Thyroid gland (tissue), 4 donors: ENCODE results near the gene SFR1. TPM values are rescaled to one million over a fixed set of nuclear protein-coding genes. Genes with fewer than 3 reads are reported as not detected.

Experiments
- DNase-seq, 2 donors: peaks; one replicate each; pipeline ENCODE4 v3.0.0-alpha.2; 2019
- H3K27ac ChIP-seq, 3 donors: fragments of 200-600 bp; sonication (generic); 1 replicate in 2 of 3; 2 replicates in 1 of 3; pipeline ENCODE4 v1.5.1; 2016 to 2019; ENCODE audit warnings: mild to moderate bottlenecking in 1 of 3, moderate library complexity in 1 of 3
- H3K27me3 ChIP-seq: fragments of 200-600 bp; sonication (generic); one replicate; pipeline ENCODE4 v1.5.1; 2019
- H3K36me3 ChIP-seq, 2 donors: fragments of 200-600 bp; sonication (generic); one replicate each; pipeline ENCODE4 v1.5.1; 2016 to 2019
- H3K4me1 ChIP-seq, 2 donors: fragments of 200-600 bp; sonication (generic); one replicate each; pipeline ENCODE4 v1.5.1; 2017 to 2019
- H3K4me3 ChIP-seq, 3 donors: fragments of 200-600 bp; sonication (generic); replicated peaks in 1 of 3; 1 replicate in 2 of 3; 2 replicates in 1 of 3; pipeline ENCODE4 v1.5.1; 2016; ENCODE audit warnings: mild to moderate bottlenecking in 1 of 3
- H3K9me3 ChIP-seq: fragments of 200-600 bp; sonication (generic); one replicate; pipeline ENCODE4 v1.5.1; 2017
- CTCF ChIP-seq, 6 experiments: fragments of 200-600 bp in 3 of 6; fragments of 450-650 bp in 3 of 6; sonication (generic) in 3 of 6; IDR thresholded peaks; one replicate each; pipeline ENCODE4 v1.5.1; 2016 to 2019; ENCODE audit warnings: antibody characterized with exemption in 6 of 6, mild to moderate bottlenecking in 2 of 6, inconsistent platforms in 1 of 6, moderate library complexity in 1 of 6
- POLR2A ChIP-seq, 2 donors: fragments of 450-650 bp; IDR thresholded peaks; one replicate each; pipeline ENCODE4 v1.6.1; 2017; ENCODE audit warnings: antibody characterized with exemption in 2 of 2, mild to moderate bottlenecking in 2 of 2, moderate library complexity in 1 of 2
- WGBS, 2 donors: methylation state at CpG; one replicate each; pipeline ENCODE4 v1.1.5; 2017; 5-methylcytosine and 5-hydroxymethylcytosine counted together
- intact Hi-C: fragments of 100-400 bp; cut with DNase I; formaldehyde crosslinking; loops from one replicate; pipeline ENCODE4 v1.15.1; 2023
- total RNA-seq, 4 donors: library from RNA; depleted of rRNA; stranded (reverse); fragments of >200 nt; gene quantifications; one replicate each; pipeline ENCODE4 v1.2.3, GENCODE V29; 2016

SFR1 gene
- total RNA-seq, 4 donors from 2014 or later, result 4.5 to 12.1 (median 5.1) TPM

GRCh38 chr10:104103956-104104355 is 18.0 kb upstream of the SFR1 start:
- H3K4me1 ChIP-seq, result peaks cover 0 to 4% of the 10 kb centered on the region in 2 donors
- no peaks in the 10 kb centered on the region for H3K27me3 ChIP-seq
- no peak for DNase-seq
- intact Hi-C loops, result no loop called here
- no peaks in the 10 kb centered on the region for H3K9me3 ChIP-seq
- no peak for TF ChIP-seq CTCF (IDR thresholded peaks at IDR 0.05)
- TF ChIP-seq POLR2A (IDR thresholded peaks at IDR 0.05), result no peak
- no peaks in the 10 kb centered on the region for H3K36me3 ChIP-seq
- 67 to 75% methylated on average over 1 of the region's 1 CpG for WGBS, 2 donors
- H3K27ac ChIP-seq, result no peak overlapping the region
- H3K4me3 ChIP-seq, result no peak overlapping the region

- H3K9me3 ChIP-seq, result no peaks in the 10 kb centered on the region
- intact Hi-C loops, result no loop called here
- peaks cover 0 to 4% of the 10 kb centered on the region in 2 donors for H3K4me1 ChIP-seq
- DNase-seq, result no peak
- TF ChIP-seq POLR2A (IDR thresholded peaks at IDR 0.05), result no peak
- TF ChIP-seq CTCF (IDR thresholded peaks at IDR 0.05), result no peak
- 0% methylated on average over 1 of the region's 1 CpG for WGBS, 2 donors
- no peaks in the 10 kb centered on the region for H3K27me3 ChIP-seq
- H3K27ac ChIP-seq, result no peak overlapping the region
- H3K4me3 ChIP-seq, result no peak overlapping the region
- H3K36me3 ChIP-seq, result no peaks in the 10 kb centered on the region
These were observed 17.6 kb upstream of the SFR1 start for GRCh38 chr10:104104418-104104817.

- intact Hi-C loops, result no loop called here
- Histone ChIP-seq H3K27ac (no peak overlapping the region), H3K27me3 (no peaks in the 10 kb centered on the region), H3K9me3 (no peaks in the 10 kb centered on the region), H3K4me1 (peaks cover 0 to 4% of the 10 kb centered on the region in 2 donors), H3K4me3 (no peak overlapping the region), H3K36me3 (no peaks in the 10 kb centered on the region)
- no peak for TF ChIP-seq CTCF (IDR thresholded peaks at IDR 0.05)
- TF ChIP-seq POLR2A (IDR thresholded peaks at IDR 0.05), result no peak
- WGBS, 2 donors, result 89 to 93% methylated on average over 2 of the region's 2 CpGs
- DNase-seq, result no peak
These were observed 17.0 kb upstream of the SFR1 start for GRCh38 chr10:104104926-104105325.

- 85 to 90% methylated on average over 3 of the region's 3 CpGs for WGBS, 2 donors
These were observed 11.9 kb upstream of the SFR1 start for GRCh38 chr10:104109908-104110662.

More at GRCh38 chr10:104109908-104110662, 11.9 kb upstream of the SFR1 start:
- no peaks in the 10 kb centered on the region for H3K4me1 ChIP-seq
- no peak overlapping the region for H3K4me3 ChIP-seq
- intact Hi-C loops, result no loop called here
- TF ChIP-seq CTCF (IDR thresholded peaks at IDR 0.05) (no peak), POLR2A (IDR thresholded peaks at IDR 0.05) (no peak)
- no peaks in the 10 kb centered on the region for H3K36me3 ChIP-seq
- no peak for DNase-seq
- H3K9me3 ChIP-seq, result no peaks in the 10 kb centered on the region
- no peaks in the 10 kb centered on the region for H3K27me3 ChIP-seq
- H3K27ac ChIP-seq, result no peak overlapping the region
